HG02642 (cell line): ENCODE results near the gene AARS1.
"Not testable (repeated sequence)": the region's sequence is repeated elsewhere in the genome, so short reads cannot be mapped to it uniquely, and the experiment has no call there.

Experiments used
- ATAC-seq: cut with Tn5 transposase; IDR thresholded peaks from one replicate; pipeline ENCODE4 v1.9.1; 2021; ENCODE audit warnings: mild to moderate bottlenecking; ENCODE audit not compliant: unreplicated experiment, poor library complexity

Gene AARS1

GRCh38 chr16:70276392-70276791 lies 12.9 kb downstream of the AARS1 start:
- ATAC-seq = no peak

GRCh38 chr16:70271696-70272095 lies 17.6 kb downstream of the AARS1 start:
- no peak for ATAC-seq

- no peak for ATAC-seq
Measured at GRCh38 chr16:70270176-70270575, 19.1 kb downstream of the AARS1 start.

GRCh38 chr16:70269471-70269870 lies 19.8 kb downstream of the AARS1 start:
- no peak for ATAC-seq

- ATAC-seq = not testable (repeated sequence)
Measured at GRCh38 chr16:70267922-70268321, 21.4 kb downstream of the AARS1 start.

GRCh38 chr16:70267516-70267915 lies 21.8 kb downstream of the AARS1 start:
- ATAC-seq = no peak

DNA sequence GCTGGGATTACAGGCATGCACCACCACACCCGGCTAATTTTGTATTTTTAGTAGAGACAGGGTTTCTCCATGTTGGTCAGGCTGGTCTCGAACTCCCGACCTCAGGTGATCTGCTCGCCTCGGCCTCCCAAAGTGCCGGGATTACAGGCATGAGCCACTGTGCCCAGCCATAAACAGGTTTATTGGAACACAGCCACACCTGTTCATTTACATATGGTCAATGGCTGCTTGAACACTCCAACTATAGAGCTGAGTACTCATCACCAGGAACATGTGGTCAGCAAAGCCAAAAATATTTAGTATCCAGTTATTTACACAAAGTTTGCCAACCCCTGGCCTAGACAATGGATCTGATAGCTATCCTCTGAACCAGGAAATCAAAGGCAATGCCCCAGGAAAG lies 29.4 kb downstream of the AARS1 start:
- not testable (repeated sequence) for ATAC-seq

DNA sequence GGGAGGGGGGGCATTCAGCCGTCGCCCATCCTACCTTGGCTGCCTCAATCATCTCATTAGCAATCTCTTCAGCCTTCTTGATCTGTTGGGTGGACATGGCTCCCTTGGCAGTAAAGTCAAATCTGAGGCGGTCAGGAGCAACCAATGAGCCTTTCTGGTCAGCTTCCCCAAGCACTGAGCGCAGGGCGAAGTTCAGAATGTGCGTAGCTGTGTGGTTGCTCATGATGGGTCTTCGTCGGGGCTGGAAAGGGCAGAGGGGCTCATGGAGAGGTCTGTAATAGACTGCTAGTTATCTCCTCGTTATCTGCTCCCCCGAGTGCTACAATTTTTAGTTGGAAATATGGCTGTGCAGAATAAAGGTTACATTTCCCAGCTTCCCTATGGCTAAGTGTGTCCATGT lies 30.4 kb downstream of the AARS1 start:
- ATAC-seq = no peak

- ATAC-seq = no peak
Measured at GRCh38 chr16:70258065-70258464, 31.2 kb downstream of the AARS1 start.

- ATAC-seq = no peak
Measured at GRCh38 chr16:70257391-70257790, 31.9 kb downstream of the AARS1 start.

GRCh38 chr16:70255574-70255973 lies 33.7 kb downstream of the AARS1 start:
- no peak for ATAC-seq

GRCh38 chr16:70254965-70255286 lies 34.4 kb downstream of the AARS1 start:
- no peak for ATAC-seq

DNA sequence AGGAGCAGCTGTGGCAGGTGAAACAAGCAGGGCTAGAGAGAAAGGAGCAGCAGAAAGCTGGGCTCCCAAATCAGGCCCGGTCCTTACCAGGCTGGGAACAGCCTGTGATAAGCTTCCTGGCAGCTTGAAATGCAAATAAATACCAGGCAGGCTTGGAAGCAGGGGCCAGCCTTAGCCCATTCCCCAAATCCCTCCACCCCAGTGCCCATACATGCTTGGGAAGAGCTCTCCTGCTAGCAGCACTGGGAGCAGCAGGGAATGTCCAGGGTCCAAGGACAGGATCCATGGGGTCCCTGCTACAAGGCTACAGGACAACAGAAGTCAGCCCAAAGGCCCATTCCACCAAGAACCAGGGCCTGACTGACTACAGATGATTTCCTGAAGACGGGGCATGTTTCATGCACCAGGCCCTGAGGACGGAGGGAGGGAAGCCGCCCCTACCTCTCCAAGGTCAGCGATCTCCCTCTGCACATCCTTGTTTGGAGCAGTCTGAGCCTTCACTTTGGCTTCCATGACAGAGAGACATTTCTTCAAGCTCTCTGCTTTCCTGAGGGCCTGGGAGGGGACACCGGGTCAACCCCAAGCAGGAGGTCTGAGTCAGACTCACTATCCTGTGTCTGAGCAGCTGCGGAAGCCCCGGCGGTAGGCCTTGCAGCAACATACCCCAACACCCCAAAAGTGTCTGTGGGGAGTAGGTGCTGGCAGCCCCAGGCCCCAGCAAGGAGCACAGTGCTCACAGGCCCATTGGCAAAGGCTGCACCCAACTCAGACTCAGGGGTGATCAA lies 34.9 kb downstream of the AARS1 start:
- ATAC-seq = no peak

DNA sequence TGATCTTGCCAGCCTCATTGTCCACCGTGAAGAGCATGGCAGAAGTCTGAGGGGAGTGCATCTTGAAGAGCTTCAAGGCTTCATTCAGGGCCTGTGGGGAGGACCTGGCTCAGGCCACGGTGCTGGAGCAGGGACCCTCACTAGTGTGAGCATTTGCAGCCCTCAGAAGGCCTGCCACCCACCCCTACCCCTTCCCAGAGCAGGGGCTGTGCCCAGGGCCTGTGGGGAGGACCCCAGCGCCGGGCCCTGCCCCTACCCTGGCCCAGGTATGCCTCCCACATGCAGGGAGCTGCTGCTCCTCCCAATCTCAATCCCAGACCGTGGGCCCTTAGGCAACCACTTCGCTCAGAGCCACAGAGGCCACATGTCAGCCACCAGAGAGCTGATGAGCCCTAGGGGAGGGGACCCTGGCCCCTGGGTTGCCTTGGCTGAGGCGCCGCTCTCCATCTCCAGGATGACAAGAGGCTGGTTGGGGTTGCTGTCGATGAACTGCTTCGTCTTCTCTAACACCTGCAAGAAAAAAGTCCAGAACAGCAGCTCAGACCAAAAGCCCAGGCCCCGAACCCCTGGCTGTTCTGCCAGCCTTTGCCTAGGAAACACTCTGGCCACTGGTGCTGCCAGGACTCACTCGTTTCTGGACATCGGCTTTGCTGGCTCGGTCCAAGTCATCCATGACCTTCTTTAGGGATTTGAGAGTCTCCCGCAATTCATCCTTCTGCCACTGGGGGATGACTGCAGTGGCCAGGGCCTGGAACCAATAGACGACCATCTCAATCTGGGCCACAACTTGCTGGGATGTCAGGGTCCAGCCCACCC lies 35.8 kb downstream of the AARS1 start:
- no peak for ATAC-seq

DNA sequence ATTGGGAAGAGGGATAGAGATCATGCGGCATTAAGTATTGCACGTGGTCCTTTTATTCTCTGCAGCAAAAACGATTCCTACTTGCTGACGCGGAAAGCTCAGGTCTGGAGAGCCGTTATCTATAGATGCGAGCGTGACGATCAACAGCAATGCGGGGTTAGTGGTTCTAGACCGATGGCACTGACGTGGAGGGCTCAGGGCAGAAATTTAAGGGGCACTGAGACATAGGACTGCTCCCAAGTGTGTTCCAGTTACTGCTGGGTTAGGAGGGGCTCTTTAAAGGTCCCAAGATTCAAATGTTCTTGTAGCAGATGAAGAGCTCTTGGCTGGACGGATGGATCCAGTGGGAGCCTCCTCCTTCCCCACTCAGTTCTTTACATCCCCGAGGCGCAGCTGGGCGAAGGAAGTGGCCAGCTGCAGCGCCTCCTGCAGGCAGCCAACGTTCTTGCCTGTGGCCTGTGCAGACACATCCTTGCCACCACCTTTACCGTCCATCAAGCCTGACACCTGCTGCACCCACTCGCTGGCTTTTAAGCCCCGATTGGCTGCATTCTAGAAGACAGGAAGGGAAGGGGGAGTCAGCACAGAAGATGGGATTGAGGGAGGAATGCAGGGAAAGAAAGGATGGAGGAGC lies 36.8 kb downstream of the AARS1 start:
- no peak for ATAC-seq

- peak; percentile 89 for ATAC-seq
Measured at GRCh38 chr16:70251629-70252354, 37.5 kb downstream of the AARS1 start, which contains the start of gene EXOSC6. TSS of gene EXOSC6 (minus strand) at chr16:70251940. CDS start at chr16:70251900, 40 bp downstream.

- peak; percentile 46 for ATAC-seq
Measured at GRCh38 chr16:70250748-70251628, 38.3 kb downstream of the AARS1 start.

DNA sequence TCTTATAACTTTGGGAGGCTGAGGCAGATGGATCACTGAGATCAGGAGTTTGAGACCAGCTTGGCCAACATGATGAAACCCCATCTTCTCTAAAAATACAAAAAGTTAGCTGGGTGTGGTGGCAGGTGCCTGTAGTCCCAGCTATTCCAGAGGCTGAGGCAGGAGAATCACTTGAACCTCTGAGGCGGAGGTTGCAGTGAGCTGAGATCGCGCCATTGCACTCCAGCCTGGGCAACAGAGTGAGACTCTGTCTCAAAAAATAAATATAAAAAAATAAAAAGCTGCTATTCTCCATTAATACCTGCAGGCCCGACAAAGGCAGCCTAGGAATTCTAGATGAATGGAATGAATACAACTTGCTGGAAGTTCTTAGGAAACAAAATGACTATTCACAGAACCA lies 39.6 kb downstream of the AARS1 start:
- ATAC-seq = not testable (repeated sequence)

DNA sequence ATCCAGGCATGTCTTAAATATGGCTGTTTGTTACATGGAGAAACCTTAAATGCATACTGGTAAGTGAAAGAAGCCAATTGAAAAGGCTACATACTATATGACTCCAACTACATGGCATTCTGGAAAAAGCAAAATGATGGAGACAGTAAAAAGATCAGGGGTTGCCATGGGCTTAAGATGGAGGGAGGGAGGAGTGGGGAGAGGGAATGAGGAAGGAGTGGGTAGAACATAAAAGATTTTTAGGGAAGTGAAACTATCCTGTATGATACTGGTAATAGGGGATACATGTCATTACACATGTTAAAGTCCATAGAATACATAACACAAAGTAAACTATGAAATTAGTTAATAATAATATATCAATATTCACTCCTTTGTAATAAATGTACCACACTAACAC lies 50.5 kb downstream of the AARS1 start:
- ATAC-seq = not testable (repeated sequence)
